ENCODE results near the gene MACROD2.

Gene MACROD2

DNA sequence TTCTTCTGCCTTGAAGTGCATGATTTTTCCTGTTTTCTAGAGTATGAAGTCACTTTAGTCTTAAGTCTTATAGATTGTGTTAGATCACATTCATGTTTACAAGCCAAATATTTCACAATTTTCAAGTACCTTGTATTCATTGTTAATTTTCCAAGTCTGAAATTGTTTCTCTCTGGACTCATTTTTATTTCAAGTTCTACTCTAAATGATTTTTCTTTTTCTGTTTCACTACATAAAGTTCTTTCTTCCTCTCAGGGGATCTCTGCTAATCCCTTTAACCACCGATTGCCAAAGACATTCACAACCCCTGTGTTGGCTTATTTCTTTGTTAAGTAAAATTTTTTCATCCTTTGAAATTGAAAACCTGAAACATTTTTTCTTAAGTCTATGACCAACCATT, 1772.3 kb downstream of the MACROD2 start:
- TF ChIP-seq, protein P1, sequence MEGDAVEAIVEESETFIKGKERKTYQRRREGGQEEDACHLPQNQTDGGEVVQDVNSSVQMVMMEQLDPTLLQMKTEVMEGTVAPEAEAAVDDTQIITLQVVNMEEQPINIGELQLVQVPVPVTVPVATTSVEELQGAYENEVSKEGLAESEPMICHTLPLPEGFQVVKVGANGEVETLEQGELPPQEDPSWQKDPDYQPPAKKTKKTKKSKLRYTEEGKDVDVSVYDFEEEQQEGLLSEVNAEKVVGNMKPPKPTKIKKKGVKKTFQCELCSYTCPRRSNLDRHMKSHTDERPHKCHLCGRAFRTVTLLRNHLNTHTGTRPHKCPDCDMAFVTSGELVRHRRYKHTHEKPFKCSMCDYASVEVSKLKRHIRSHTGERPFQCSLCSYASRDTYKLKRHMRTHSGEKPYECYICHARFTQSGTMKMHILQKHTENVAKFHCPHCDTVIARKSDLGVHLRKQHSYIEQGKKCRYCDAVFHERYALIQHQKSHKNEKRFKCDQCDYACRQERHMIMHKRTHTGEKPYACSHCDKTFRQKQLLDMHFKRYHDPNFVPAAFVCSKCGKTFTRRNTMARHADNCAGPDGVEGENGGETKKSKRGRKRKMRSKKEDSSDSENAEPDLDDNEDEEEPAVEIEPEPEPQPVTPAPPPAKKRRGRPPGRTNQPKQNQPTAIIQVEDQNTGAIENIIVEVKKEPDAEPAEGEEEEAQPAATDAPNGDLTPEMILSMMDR (IDR thresholded peaks at IDR 0.05; ENCODE audit: control insufficient read depth, insufficient read depth, low read depth, low read length, missing control alignments) = no peak
- H3K4me3 ChIP-seq (ENCODE audit: control insufficient read depth, low read depth, low read length) = no peak overlapping the region
- no peak for DNase-seq (ENCODE audit: low read depth)

GRCh38 chr20:15767999-15768741, 1772.9 kb downstream of the MACROD2 start:
- no peak for DNase-seq (ENCODE audit: low read depth)
- H3K4me3 ChIP-seq (ENCODE audit: control insufficient read depth, low read depth, low read length) = no peak overlapping the region
- TF ChIP-seq, protein P1 (IDR thresholded peaks at IDR 0.05; ENCODE audit: control insufficient read depth, insufficient read depth, low read depth, low read length, missing control alignments) = no peak

DNA sequence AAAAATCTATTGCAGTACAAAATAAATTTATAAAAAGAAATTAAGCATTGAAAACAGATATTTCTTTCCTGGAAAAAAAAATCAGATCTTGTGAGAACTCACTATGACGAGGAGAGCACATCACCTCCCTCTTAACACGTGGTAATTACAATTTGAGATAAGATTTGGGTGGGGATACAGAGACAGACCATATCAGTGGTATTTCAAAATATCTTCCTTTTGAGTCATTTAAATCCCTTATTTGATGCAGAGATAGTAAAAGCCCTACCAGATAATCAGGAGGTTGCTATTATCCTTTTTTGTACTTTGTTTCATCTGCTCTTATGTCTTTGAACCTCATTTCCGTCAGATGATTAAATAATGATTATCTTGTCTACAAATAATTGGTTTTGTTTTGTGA, 1777.5 kb downstream of the MACROD2 start:
- TF ChIP-seq, protein P1 (IDR thresholded peaks at IDR 0.05; ENCODE audit: control insufficient read depth, insufficient read depth, low read depth, low read length, missing control alignments) = no peak
- no peak for DNase-seq (ENCODE audit: low read depth)

DNA sequence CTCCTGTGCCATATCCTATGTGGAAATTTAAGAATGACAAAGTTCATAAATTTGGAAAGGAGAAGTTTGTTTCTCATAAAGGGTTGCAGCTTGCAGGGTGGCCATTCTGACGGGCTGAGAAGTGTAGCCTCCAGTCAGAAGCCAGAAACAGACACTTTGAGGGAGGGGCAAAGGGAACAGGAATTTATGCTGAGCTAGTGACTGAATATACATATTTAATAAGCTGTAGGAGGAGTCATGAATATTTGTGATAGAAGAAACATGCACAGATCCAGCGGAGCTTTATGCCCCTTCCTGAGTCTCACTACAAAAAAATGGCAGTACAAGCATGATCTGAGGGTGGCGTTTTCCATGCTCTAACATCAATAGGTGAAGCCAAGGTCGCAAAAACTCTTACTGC, 1779.6 kb downstream of the MACROD2 start:
- DNase-seq (ENCODE audit: low read depth) = no peak
- TF ChIP-seq, protein P1 (IDR thresholded peaks at IDR 0.05; ENCODE audit: control insufficient read depth, insufficient read depth, low read depth, low read length, missing control alignments) = no peak
- H3K4me3 ChIP-seq (ENCODE audit: control insufficient read depth, low read depth, low read length) = no peak overlapping the region

More for the DNA sequence above, 1777.5 kb downstream of the MACROD2 start:
- H3K4me3 ChIP-seq (ENCODE audit: control insufficient read depth, low read depth, low read length) = no peak overlapping the region

GRCh38 chr20:15776770-15777466, 1781.6 kb downstream of the MACROD2 start:
- TF ChIP-seq, protein P1 (IDR thresholded peaks at IDR 0.05; ENCODE audit: control insufficient read depth, insufficient read depth, low read depth, low read length, missing control alignments) = no peak
- no peak overlapping the region for H3K4me3 ChIP-seq (ENCODE audit: control insufficient read depth, low read depth, low read length)
- DNase-seq (ENCODE audit: low read depth) = no peak

GRCh38 chr20:15784020-15784419, 1788.7 kb downstream of the MACROD2 start:
- TF ChIP-seq, protein P1 (IDR thresholded peaks at IDR 0.05; ENCODE audit: control insufficient read depth, insufficient read depth, low read depth, low read length, missing control alignments) = no peak
- DNase-seq (ENCODE audit: low read depth) = no peak
- no peak overlapping the region for H3K4me3 ChIP-seq (ENCODE audit: control insufficient read depth, low read depth, low read length)
